HG03108 (cell line): ENCODE measurements around the gene C1orf167.

ENCODE experiments used
- ATAC-seq: cut with Tn5 transposase; IDR thresholded peaks from one replicate; pipeline ENCODE4 v1.9.1; 2021; ENCODE audit warnings: moderate library complexity; ENCODE audit not compliant: unreplicated experiment

C1orf167 gene

GRCh38 chr1:11764519-11764918 is 2.5 kb downstream of the C1orf167 start:
- ATAC-seq = no peak

GRCh38 chr1:11765661-11766428 is 3.9 kb downstream of the C1orf167 start:
- no peak for ATAC-seq

- no peak for ATAC-seq
Observed at GRCh38 chr1:11766429-11766776, 4.4 kb downstream of the C1orf167 start.

GRCh38 chr1:11767922-11768704 is 6.1 kb downstream of the C1orf167 start:
- ATAC-seq = no peak

GRCh38 chr1:11768821-11769220 is 6.8 kb downstream of the C1orf167 start:
- ATAC-seq = no peak

- ATAC-seq = no peak
Observed at GRCh38 chr1:11769274-11769673, 7.3 kb downstream of the C1orf167 start.

GRCh38 chr1:11770011-11770410 is 8.0 kb downstream of the C1orf167 start:
- ATAC-seq = no peak

GRCh38 chr1:11771481-11772043 is 9.6 kb downstream of the C1orf167 start:
- no peak for ATAC-seq

- ATAC-seq = no peak
Observed at GRCh38 chr1:11772458-11772857, 10.5 kb downstream of the C1orf167 start.

- no peak for ATAC-seq
Observed at GRCh38 chr1:11774753-11775152, 12.8 kb downstream of the C1orf167 start.

- no peak for ATAC-seq
Observed at GRCh38 chr1:11777658-11778322, 15.8 kb downstream of the C1orf167 start.

GRCh38 chr1:11778336-11778735 is 16.3 kb downstream of the C1orf167 start:
- ATAC-seq = no peak

GRCh38 chr1:11778844-11779623 is 17.0 kb downstream of the C1orf167 start:
- no peak for ATAC-seq

GRCh38 chr1:11779715-11780379 is 17.9 kb downstream of the C1orf167 start:
- no peak for ATAC-seq

- no peak for ATAC-seq
Observed at GRCh38 chr1:11780380-11781147, 18.6 kb downstream of the C1orf167 start.

GRCh38 chr1:11781297-11781696 is 19.3 kb downstream of the C1orf167 start:
- no peak for ATAC-seq

GRCh38 chr1:11782127-11782708 is 20.2 kb downstream of the C1orf167 start:
- ATAC-seq = no peak

- ATAC-seq = no peak
Observed at GRCh38 chr1:11783556-11783955, 21.6 kb downstream of the C1orf167 start.
